GM11168 (cell line): ENCODE results near the gene GNAO1.

ENCODE experiments used
- in situ Hi-C: fragments of 300-500 bp; cut with MboI; formaldehyde crosslinking; loops from one replicate; pipeline ENCODE4 v1.12.0; 2022; ENCODE audit warnings: low sequenced_read_pairs; ENCODE audit not compliant: unreplicated experiment

GNAO1 gene

DNA sequence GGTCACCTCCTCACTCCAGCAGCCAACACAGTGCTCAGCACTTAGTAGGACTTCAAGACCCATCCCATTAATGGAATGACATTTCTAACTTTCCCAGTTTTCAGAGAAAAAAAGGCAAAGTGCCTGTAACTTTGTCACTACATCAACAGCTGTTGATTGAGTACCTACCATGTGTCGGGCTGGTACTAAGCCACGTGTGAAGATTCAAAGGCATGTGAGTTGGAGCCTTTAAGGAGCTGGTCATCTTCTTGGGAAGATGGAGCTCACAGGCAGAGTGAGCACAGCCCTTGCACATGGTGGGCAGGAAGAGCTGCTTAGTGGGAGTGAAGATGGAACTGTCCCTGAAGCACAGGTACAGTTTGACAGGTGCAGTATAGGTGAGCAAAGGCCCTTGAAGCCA lies 88.6 kb downstream of the GNAO1 start:
- in situ Hi-C loops = no loop called here

GRCh38 chr16:56281249-56281805 lies 90.0 kb downstream of the GNAO1 start:
- in situ Hi-C loops = no loop called here

DNA sequence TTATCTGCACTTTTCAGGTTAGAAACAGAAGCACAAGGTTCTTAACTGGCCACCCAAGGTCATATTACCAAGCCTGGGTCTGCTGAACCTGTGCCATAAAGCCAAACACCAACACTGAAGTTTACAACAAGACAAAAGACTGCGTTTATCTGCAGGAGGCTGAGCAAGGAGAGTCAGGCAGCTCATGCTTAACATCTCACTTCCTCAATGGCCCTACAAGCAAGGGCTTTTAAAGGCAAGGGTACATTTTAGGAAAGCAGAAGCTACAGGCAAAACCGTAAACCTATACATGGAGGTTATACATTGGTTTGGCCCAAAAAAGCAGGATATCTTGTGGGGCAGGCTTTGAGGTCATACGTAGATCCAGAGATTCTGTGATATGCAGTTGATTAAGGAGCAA lies 91.2 kb downstream of the GNAO1 start:
- in situ Hi-C loops = no loop called here

DNA sequence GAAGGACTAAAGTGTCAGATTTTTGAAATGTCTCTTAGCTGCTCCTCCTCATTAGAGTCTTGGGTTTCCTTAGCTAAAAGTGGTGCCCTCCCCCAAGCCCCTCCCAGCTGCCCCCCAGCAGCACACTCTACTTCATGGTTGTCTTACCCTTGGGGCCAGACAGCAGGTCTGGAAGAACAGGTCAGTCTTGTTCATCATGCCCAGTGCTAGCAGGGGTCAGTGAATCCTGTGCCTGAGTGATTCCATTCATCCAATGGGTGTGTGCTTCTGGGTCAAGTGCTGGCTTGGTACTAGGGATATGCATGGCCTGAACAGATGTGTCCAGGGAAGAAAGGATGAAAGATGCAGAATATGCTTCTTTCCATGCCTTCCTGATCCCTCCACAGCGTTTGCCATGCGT lies 93.2 kb downstream of the GNAO1 start:
- in situ Hi-C loops = no loop called here

DNA sequence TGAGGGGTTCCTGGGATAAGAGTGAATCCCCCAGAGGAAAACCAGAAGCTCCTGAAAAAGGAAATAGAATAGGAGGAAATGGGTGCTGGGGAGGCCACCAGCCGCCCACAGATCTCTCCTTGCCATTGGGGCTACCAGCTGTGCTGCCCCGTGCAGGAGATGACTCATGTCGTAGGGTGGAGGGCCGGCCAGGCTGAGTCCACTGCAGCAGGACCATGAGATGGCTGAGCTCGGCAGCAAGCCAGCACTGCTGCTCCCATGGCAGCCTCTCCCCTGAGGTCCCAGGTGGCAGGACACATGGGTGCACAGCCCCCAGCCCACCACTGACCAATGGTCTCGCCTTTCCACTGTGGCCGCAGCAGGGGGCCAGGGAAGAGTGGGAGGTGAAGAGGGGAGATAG lies 95.5 kb downstream of the GNAO1 start:
- in situ Hi-C loops = no loop called here

- in situ Hi-C loops = no loop called here
Measured at GRCh38 chr16:56288019-56288418, 96.7 kb downstream of the GNAO1 start.

- in situ Hi-C loops = no loop called here
Measured at GRCh38 chr16:56289416-56289815, 98.1 kb downstream of the GNAO1 start.

- in situ Hi-C loops = no loop called here
Measured at GRCh38 chr16:56289862-56290261, 98.6 kb downstream of the GNAO1 start.

GRCh38 chr16:56294014-56294413 lies 102.7 kb downstream of the GNAO1 start:
- in situ Hi-C loops = no loop called here

DNA sequence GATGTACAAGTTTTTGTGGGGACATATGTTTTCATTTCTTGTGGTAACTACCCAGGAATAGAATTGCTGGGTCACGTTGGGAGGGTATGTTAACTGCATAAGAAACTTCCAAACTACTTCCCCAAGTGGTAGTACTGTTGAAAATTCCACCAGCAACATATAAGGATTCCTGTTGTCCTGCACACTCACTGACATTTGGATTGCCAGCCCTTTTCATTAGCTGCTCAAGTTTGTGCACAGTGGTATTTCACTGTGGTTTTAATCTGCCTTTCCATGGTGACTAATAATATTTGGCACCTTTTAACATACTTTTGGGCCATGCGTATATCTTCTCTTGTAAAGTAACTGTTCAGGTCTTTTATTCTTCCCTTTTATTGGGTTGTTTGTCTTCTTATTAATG lies 103.3 kb downstream of the GNAO1 start:
- in situ Hi-C loops = no loop called here

DNA sequence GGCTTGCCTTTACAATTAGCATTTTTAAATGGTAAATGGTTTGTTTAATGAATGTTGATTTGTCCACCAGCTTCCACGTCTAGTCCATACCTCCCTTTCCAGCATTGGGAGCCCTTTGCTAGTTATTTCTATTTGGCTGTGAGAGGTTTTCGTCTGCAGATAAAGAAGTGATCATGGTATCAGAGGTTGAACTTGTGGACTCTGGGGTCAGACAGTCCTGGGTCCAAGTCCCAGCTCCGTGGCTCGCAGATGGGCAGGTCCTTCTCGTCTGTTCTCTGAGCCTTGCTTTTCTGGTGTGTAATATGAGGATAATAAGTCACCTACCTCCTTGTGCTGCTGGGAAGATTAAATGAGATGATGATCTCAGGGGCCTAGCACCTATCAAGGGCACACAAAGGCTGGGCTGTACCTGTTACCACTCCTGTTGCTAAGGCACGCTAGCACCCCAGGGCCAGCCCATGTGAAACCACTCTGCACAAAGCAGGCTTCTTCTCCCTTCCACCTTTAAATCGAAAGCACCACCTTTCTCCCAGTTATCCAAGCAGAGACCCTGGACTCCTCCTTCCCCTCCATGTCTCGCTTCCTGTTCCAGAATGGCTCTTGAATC lies 103.9 kb downstream of the GNAO1 start:
- in situ Hi-C loops = no loop called here

- in situ Hi-C loops = no loop called here
Measured at GRCh38 chr16:56295739-56296527, 104.6 kb downstream of the GNAO1 start.

- in situ Hi-C loops = no loop called here
Measured at GRCh38 chr16:56297684-56298083, 106.4 kb downstream of the GNAO1 start.

GRCh38 chr16:56298116-56298515 lies 106.8 kb downstream of the GNAO1 start:
- in situ Hi-C loops = no loop called here

DNA sequence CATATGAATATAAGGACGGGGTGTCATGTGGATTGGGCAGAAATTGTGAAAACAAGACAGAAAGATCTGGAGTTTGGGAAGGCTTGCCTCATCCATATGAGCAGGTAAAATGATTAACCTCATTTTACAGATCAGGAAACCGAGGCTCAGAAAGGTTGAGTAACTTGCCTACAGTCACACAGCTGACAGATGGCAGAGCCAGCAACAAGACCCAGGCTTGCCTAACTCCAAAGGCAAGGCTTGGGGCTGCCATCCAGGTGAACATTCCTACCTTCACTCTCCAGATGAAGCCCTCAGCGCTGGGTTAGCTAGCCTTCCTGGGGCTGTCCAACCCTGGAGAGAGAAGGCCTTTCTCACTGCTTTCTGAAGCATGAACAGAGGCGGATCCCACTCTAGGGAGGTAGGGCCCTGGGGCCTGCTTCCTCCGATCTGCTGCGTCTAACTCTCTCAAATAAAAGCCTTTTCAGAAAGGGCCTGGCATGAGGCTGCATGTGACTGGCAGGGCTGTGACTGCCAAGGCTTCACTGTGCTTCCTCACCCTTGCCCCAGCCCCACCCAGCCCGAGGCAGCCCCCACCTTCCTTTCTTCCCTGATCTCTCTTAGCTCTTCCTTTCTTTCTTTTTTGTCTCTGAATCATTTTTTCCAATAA lies 107.8 kb downstream of the GNAO1 start:
- in situ Hi-C loops = no loop called here

DNA sequence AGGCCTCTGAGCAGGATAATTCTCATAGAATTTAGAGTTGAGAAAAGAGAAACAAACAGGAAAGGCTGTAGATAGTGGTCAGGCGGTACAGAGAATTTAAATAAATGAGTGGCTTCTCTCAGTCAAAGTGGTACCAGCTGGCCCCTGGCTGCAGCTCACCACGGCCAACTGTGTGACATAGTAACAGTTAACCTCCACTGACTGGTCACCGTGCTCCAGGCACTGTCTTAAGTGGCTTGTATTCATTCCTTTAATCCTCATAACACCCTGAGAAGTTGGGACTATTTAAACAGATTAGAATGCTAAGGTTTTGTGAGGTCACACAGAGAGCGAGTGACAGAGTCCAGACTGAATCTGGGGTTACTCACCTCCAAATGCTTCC lies 108.9 kb downstream of the GNAO1 start:
- in situ Hi-C loops = loop anchor here (25.0 kb wide), 1 partner anchor 263 kb away; no protein-coding TSS in a partner anchor

DNA sequence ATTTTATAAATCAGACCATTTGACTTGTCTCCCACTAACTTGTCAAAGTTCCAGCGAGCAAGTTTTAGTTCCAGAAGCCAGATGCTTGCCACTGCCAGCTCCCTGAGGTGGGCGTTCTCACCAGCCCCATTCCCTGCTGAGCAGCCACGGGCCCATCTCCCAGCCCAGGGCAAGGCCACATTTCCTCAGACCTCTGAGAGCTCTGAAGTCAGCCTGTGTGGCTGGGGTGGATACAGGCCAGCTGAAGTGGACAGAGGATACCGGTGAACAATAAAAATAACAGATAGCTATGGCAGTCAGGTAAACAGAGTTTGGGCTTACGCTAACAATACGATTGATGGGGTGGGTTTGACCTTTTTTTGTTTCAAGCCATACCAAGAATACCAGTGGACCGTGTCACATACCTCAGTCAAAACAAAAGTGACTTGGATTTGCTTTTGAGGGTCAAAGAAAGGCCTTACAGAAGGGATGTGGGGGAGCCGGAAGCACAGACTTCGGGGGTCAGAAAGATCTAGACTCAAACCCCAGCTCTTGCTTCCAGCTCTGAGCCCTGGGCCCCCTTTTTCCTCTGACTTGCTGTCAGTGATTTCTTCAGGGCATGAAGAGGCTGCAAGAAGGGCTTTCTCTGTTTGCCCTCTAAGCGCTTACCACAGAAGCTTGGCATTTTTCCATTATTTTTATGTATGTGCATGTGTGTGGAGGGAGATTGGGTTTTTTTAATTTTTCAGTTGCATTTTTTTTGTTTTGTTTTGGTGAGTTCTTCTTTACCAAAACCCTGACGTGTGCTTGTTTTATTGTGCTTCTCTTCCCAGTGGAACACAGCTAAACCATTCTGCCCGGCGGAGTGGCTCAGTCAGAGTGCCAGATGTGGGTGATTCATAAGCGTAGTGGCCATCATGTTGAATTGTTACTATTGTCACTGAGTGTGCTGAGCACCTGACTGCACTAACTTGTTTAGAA lies 109.9 kb downstream of the GNAO1 start:
- in situ Hi-C loops = loop anchor here (25.0 kb wide), 1 partner anchor 264 kb away; no protein-coding TSS in a partner anchor

GRCh38 chr16:56302506-56302905 lies 111.2 kb downstream of the GNAO1 start:
- in situ Hi-C loops = loop anchor here (25.0 kb wide), 1 partner anchor 265 kb away; no protein-coding TSS in a partner anchor

DNA sequence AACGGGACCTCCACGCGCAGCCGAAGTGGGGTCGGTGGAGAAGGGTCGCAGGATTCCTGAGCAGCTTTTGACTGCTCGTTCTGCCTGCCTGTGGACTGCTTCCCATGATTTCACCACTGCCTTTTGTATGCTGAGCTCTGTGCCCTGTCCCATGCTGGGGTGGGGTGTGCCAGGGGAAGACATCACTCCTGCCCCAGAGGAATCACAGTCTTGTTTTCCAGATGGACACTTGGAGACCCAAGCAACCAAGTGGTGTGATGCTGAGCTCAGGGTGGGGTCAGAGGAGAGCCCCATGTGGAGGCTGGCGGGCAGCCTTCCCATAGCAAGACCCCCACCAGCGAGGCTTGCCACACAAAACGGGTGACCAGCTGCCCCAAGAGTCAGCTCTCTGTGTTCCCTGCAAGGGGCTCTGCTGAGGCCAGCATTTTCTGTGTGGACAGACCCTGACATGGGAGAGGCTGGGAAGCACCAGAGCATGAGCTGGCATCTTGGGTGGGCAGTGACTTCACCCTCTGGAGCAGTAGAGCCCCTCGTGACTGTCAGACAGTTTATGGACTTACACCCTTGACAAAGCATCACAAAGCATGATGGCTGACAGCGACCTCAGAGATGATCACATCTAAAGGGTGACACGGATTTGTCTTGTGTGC lies 111.9 kb downstream of the GNAO1 start:
- in situ Hi-C loops = loop anchor here (25.0 kb wide), 1 partner anchor 266 kb away; no protein-coding TSS in a partner anchor
